Fibroblast of villous mesenchyme (primary cell): Measurements from ENCODE around the gene SFSWAP. TPM values are rescaled to one million over a fixed set of nuclear protein-coding genes. Genes with fewer than 3 reads are reported as not detected.

ENCODE experiments used
- DNase-seq: peaks from one replicate; pipeline ENCODE4 v3.0.0-alpha.2; 2010; ENCODE audit warnings: low read depth
- H3K4me3 ChIP-seq: 2 replicates; pipeline ENCODE4 v1.5.1; 2011; ENCODE audit warnings: low read depth, mild to moderate bottlenecking, low read length
- total RNA-seq: library from RNA; depleted of rRNA; stranded (reverse); fragments of >200 nt; gene quantifications from 2 replicates; pipeline ENCODE4 v1.2.3, GENCODE V29; 2012
- TF ChIP-seq, protein P1 (sequence below): IDR thresholded peaks from 2 replicates; pipeline ENCODE4 v1.5.1; 2012; ENCODE audit warnings: low read depth, mild to moderate bottlenecking, low read length; ENCODE audit not compliant: insufficient read depth

Gene SFSWAP
- total RNA-seq, 1 donor = 28.5 TPM

DNA sequence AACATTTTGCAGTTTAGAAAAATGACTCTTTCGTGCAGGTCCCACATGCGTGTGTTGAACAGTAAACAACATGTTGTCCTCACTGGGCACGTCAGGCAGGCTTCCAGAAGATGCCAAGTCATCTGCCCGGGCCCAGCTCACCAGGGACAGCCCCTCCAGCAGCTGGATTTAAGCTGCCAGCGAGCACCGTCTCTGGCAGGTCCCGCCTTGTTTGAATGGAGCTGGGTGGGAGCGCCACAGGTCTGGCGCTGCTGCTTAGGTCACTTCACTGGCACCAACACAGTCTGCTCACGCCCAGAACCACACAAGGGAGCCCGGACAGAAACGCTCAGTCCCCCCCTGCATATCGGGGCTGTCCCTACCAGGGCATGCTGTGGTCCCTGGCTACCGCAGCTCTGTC lies 84.2 kb downstream of the SFSWAP start:
- DNase-seq = no peak
- TF ChIP-seq, protein P1, sequence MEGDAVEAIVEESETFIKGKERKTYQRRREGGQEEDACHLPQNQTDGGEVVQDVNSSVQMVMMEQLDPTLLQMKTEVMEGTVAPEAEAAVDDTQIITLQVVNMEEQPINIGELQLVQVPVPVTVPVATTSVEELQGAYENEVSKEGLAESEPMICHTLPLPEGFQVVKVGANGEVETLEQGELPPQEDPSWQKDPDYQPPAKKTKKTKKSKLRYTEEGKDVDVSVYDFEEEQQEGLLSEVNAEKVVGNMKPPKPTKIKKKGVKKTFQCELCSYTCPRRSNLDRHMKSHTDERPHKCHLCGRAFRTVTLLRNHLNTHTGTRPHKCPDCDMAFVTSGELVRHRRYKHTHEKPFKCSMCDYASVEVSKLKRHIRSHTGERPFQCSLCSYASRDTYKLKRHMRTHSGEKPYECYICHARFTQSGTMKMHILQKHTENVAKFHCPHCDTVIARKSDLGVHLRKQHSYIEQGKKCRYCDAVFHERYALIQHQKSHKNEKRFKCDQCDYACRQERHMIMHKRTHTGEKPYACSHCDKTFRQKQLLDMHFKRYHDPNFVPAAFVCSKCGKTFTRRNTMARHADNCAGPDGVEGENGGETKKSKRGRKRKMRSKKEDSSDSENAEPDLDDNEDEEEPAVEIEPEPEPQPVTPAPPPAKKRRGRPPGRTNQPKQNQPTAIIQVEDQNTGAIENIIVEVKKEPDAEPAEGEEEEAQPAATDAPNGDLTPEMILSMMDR = no peak
- H3K4me3 ChIP-seq = no peak overlapping the region

DNA sequence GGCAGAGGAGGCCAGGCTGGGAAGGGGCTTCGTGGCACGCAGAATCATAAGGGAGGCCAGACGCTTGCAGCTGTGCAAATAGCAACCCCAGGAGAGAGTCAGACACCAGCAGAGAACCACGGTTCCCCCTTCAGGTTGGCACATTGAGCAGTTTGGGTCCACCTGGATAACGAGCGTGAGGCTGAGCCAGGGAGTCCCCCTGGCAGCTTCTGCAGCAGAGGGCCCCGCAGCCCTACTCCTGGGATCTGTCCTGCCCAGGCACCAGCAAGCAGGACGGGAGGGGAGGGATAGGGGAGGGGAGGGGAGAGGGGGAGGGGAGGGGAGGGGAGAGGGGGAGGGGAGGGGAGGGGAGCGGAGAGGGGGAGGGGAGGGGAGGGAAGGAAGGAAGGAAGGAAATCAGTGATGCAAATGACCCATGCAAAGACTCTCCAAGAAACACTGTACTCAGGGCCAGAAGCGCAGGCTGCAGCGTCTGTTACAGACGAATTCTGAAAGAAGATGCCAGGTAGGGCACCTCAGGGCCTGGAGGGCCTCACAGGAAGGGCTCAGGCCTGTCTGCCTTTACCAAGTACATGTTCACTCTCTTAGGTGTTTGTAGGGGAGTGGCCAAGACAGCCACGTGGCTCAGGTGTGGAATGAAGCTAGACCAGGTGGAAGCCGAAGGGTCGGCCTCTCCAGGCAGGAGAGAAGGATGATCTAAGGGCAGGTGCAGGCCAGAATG lies 85.0 kb downstream of the SFSWAP start:
- DNase-seq = no peak
- TF ChIP-seq, protein P1 = no peak
- H3K4me3 ChIP-seq = no peak overlapping the region

DNA sequence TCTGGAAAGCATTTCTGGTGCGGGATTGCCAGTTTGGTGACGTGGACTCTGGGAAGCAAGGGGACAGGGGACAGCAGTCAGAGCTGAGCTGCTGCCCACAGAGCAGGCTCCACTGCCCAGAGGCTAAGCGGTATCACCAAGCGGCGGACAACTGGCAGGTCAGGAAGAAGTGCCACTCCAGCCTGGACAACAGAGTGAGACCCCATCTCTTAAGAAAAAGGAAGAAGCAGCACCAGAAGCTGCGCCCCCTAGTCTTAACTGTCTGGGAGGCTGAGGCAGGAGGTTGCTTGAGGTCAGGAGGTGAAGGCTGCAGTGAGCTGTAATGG lies 85.5 kb downstream of the SFSWAP start:
- DNase-seq = no peak
- no peak overlapping the region for H3K4me3 ChIP-seq
- TF ChIP-seq, protein P1 = no peak

DNA sequence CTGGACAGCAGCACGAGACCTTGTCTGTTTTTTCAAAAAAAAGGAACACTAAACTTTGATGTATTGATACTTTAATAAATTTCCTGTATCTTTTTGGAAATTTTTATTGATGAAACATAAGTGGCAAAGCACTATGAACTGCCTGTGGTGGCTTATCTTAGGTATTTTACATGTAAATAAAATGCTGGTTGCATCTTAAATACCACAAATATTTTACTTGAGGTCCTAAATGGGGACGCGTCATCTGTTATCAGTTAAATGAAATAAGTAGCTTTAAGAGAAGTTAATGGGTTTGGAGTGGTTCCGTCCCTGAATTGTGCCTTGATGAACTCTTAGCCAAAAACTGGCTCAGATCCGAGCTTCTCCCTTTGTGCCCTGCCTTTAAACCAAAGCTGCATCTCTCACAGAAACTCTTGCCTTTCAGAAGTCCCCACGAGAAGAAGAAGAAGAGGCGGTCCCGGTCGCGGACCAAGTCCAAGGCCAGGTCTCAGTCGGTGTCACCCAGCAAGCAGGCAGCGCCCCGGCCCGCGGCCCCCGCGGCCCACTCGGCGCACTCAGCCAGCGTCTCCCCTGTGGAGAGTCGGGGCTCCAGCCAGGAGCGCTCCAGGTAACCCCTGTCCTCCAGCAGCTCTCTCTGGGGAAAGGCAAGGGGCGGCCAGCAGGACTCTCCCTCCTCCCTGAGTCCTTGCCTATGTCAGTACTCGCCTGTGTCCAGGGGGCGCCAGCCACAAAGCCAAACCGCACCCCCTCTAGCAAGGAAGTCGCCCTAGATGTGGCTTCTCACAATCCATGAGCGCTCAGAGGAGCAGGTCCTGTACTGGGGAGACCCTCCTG lies 86.1 kb downstream of the SFSWAP start:
- peak; percentile 11 for DNase-seq
- TF ChIP-seq, protein P1 = no peak
- no peak overlapping the region for H3K4me3 ChIP-seq

DNA sequence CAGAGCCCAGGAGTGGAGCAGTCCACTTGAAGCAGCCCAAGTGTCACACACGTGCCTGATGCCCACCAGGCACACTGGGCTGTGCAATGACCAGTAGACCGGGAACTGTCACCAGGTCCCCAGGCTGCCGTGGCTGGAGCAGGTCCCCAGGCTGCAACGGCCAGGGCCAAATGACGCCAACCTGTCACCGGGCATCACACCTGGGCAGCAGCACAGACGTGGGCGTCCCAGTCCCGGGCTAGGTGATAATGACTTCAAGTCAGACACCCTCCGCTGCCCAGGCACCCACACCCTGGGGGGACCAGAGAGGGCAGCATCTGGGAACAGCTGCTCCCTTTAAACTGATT lies 86.7 kb downstream of the SFSWAP start:
- no peak for DNase-seq
- no peak overlapping the region for H3K4me3 ChIP-seq
- TF ChIP-seq, protein P1 = no peak

DNA sequence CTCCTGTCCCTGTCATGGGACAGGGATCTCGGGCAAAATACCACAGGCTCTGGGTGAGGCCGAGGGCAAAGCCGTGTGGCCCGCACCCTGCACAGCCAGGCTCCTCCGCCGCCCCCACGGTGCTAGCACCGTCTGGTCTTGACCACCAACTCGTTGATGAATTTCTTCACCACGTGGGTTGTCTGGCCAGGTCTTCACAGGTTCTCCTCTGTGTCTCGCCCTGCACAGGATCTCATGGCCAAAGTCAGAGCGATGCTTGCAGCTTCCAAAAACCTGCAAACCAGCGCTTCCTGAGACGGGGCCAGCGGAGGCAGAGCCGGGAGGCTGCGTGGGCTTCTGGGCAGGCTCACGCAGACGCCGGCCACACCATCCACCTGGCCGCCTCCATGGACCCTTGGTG lies 88.3 kb downstream of the SFSWAP start:
- no peak overlapping the region for H3K4me3 ChIP-seq
- DNase-seq = no peak
- TF ChIP-seq, protein P1 = no peak
